Activated naive CD4-positive, alpha-beta T cell (primary cell): ENCODE results near the gene SPINK2.
A peak's percentile ranks its signal among the peaks of the same experiment; 100 is the strongest.

ENCODE experiments used
- DNase-seq, 4 experiments: peaks; one replicate each; lab custom pipeline; 2025; lab: John Stamatoyannopoulos, UW

The SPINK2 gene

DNA sequence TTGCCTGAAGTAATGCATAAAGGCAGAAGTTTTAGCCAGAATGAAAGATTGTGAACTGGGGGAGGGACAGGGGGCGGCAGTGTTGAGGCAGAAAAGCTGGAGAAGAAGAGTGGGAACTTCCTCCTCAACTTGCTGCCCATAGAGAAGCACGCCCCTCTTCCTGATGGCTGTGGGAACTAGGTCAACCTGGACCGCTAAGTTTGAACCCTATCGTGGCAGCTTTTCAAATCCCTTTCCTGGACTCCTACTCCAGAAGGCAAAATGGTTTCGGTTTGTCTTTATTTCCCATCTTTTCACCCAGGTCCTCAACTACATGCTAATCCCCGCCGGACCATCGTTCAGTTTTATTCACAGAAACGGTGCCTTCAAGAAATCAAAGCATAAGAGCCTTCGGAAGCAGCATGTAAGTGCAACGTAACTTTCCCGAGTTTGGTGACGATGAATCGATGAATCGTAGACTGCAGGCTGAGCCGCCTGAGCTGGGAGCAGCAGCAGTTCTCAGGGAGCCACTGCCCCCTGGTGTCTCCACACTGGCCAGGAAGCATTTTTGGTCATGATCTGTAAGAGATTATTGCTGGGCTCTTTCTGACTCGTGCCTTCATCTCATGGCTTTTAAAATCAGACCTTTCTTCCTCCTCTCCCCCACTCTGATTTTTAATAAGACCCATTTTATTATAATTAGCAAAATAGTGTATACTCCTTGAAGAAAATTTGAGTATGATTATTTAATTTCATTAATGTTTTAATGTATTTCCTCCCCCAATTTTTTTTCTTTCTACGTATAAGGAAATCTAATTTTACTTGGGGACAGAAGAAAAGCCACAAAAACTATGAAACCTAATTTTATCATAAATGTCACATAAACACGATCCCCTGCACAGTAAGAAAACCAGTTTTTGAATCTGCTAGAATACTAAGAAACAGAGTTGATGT, 21.4 kb downstream of the SPINK2 start:
- DNase-seq: peak; percentile 32 to 73 (median 51)

DNA sequence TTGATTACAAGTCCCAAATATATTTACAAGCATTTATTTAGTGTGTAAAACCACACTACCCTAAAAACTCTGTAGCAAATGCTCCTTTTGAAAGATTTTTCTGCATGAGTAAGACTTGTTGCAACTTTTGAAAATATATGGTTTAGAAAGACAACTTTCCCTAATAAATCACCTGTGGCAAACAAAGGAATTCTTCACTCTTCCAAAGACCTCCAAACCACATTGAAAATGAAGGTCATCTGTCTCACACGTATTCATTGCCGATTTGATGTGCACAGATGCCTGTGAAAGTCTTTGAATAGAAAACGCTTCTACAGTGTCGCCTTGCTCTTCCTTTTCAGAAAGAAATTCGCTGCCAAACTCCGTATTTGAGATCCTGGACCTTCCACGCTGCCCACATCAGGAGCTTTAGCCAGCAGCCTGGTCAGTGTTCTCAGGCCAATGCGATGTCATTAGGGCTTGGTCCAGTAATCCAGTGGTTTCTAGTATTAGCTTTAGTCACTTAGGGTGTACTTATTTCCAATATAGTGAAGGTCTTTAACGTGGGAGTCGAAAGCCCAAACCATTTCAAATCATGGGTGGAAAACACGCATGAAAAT, 22.2 kb downstream of the SPINK2 start:
- no peak for DNase-seq

DNA sequence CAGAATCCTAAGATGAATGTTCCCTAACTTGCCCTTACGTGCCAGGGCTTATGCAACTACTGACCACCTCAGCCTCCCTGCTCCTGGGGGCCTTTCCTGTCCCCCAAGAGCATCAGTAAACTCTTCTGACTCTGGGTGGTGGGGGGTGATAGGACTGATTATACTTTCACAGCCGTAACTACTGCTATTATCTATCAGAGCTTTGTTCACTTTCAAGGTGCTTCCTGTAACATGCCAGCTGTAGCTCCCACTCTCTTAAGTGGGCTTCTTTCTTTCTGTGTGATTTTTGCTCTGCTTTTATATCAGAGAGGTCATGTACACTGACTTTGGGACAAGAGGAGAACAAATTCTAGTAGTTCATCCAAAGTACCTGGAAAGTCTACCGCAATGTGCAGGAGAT, 25.3 kb downstream of the SPINK2 start:
- no peak for DNase-seq

DNA sequence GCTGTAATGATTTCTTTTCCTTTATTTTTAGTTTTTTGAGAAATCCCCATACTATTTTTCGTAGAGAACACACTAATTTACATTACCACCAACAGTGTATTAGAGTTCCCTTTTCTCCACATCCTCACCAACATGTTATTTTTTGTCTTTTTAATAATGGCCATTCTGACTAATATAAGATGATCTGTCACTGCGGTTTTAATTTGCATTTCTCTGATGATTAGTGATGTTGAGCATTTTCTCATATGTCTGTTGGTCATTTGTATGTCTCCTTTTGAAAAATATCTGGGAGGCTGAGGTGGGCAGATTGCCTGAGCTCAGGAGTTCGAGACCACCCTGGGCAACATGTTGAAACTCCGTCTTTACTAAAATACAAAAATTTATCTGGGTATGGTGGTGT, 30.2 kb downstream of the SPINK2 start:
- DNase-seq: no peak

DNA sequence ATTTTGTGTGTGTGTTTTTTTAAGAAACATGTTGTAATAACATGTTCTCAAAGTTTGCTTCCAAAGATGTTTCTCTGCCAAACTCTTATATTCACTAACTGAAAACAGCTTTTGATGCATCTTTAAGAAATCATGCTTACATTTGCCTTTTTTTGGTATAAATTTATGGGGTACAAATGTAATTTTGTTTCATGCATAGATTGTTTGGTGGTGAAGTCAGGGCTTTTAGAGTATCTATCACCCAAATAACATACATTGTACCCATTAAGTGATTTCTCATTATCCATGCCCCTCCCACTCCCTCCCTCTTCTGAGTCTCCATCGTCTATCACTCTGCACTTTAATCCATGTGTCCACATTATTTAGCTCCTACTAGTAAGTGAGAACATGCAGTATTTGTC, 30.8 kb downstream of the SPINK2 start:
- no peak for DNase-seq

DNA sequence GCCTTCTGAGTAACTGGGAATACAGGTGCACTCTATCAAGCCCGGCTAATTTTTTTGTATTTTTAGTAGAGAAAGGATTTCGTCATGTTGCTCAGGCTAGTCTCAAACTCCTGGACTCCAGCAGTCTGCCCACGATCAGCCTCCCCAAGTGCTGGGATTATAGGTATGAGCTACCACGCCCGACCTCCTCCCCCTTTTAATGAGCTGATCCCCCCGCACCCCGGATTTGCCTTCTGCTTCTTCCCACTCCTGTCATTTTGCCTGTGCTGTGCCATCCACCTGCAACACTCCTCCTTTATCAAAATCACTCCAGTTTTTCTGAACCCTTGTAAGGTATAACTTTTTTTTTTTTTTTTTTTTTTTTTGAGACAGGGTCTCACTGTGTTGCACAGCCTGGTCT, 33.4 kb downstream of the SPINK2 start:
- DNase-seq: no peak

DNA sequence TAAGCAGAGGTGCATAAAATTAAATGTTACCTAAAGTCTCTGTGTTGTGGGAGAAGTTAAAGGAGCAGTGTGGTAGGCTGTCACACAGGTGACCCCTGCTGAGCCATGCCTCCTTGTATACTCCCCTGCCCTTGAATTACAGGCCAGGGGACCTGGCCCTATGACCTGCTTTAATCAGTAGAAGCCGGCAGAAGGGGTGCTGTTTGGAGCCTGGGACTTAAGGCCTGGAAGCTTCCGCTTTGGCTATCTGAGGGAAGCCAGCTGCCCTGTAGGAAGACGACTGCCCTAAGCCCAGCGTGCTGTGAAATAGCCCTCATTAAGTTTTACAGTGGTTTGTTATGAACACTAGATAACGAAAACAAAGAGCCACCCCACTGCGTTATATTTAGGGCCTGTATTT, 34.1 kb downstream of the SPINK2 start:
- no peak for DNase-seq

DNA sequence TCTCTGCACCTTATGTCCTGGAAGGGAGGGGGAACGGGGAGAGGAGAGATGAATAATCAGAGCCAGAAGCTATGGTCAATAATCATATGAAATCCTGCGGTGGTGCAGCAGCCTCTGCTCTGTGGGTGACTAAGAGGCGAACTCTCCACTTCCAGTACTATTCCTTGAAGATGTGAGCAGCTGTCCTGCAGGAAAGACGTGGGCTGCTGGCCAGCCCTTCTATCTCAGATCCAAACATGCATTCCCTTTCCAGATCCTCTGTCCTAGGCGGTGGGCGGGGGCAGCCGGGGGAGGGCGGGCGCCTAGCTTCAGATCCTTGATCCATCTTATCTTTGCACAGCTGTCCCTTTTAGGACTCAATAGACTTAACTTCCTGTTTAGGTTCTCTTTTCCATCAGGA, 34.5 kb downstream of the SPINK2 start:
- DNase-seq: no peak

DNA sequence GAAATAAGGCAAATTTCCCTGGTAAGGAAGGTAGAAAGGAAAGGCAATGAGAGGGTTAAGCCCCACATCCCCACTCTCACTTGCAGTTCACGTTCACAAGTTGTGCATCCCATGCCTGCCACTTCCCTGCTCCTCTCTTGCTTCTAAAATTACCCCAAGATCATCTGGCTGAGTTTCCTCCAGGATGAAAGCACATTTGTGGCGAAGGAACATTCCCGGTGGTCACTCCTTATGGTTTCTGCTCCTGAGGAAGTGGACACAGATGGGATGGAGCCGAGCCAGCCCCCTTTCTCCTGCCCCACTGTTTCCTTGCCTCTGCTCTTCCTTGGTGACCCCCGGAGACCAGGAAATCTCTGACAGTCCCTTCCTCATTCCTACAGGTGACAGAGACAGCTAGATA, 37.5 kb downstream of the SPINK2 start:
- no peak for DNase-seq

DNA sequence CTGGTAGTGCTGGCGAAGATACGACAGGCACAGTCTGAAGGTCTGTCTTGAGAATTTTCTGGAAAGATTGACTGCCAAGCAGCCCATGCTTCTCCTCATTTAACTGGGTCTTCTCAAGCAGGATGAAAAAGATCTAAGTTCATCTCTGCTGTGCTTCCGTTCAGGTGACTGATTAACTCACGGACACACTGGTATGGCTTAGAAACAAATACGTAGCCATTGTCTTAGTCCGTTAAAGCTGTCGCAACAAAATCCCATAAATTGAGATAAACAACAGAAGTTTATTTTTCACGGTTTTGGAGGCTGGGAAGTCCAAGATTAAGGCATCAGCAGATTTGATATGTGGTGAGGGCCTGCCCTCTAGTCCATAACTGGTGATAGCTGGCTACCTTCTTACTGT, 39.5 kb downstream of the SPINK2 start:
- no peak for DNase-seq

DNA sequence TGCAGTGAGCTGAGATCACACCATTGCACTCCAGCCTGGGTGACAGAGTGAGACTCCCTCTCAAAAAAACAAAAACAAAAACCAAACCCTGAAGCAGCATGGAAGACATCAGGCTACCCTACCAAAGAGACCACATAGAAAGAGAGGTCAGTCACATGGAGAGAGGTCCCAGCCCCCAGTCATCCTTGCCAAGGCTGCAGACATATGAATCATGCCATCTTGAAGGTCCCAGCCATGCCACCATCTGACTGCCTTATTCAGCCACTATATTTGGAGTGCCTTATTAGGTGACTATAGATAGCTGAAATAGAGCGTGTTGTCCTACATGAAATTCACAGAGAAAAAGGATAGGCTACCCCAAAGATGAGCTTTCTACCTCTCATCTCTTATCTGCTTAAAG, 48.2 kb downstream of the SPINK2 start:
- no peak for DNase-seq

DNA sequence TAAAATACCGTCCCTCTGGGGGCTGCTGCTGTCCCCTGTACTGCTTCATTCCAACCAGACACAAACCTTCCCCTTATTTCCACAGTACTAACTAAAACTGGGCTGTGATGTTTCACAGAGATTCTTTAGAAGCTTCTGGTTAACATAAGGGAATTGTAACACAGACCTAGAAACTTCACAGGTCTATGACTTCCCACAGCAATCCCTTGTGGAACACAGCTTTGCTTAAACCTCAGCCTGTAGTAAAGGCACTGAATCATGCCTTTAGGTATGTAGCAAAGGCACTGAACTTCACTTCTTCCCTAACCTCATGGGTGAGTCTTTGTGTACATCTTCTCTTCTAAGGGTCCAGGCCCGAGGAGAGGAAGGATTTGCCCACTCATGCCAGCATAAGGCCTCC, 49.4 kb downstream of the SPINK2 start:
- no peak for DNase-seq

DNA sequence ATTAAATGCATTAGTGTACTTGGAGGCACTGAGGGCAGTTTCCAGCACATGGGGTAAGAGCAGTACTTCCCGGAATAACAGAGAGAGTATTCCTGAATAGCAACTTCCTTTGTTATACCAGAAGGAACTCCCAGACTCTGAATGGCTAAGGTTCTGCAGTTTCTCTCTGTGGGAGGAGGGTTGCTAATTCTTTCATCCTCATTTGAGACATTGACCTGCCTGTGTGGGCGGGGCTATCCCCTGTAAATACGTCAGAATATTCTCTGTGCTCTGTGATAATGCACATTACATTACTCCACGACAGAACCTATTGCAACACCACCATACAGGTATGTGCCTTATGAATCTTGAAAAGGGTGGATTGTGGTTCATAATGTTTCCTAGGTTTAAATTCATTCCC, 52.7 kb downstream of the SPINK2 start:
- no peak for DNase-seq

DNA sequence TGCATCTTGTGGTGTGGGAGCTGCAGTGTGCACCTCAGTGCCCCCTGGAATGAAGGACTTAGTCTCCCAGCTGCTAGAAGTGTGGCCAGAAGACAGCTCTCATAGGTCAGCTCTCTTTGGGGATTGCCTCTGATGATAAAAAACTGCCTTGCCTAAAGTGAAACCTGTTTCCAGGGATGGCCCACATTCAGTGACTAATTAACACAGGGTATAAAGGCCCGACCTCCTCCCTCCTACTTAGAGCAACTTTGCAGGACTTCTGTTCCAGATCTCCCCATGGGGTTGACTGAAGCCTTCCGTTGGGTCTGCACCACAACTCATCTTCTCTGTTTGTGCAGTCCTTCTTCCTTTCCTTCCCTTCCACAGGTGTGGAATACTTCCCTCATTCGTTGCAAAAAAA, 53.2 kb downstream of the SPINK2 start:
- DNase-seq: no peak

DNA sequence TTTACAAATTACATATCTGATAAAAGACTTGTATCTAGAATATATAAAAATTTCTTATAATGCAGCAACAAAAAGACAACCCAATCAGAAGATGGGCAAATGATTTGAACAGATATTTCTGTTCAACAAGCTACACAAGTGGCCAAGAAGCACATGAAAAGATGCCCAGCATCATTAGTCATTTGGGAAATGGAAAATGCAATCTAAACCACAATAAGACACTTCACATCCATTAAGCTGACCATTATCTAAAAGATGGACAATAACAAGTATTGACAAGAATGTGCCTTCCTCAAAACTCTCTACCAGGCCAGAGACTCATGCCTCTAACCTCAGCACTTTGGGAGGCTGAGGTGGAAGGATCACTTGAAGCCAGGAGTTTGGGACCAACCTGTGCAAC, 53.9 kb downstream of the SPINK2 start:
- no peak for DNase-seq

DNA sequence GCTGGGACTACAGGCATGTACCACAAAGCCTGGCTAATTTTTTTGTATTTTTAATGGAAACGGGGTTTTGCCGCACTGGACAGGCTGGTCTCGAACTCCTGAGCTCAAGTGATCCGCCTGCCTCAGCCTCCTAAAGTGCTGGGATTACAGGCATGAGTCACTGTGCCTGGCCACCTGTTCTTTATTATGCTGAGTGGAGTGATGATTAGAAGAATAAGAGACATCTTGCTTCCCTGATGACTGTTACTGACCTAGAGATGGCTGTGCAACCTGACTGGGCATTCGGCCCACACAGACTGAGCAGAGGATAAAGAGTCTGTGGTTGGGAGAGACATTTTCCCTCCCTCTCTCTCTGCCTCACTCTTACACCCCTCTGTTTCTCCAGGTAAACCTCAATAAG, 56.7 kb downstream of the SPINK2 start:
- DNase-seq: no peak

DNA sequence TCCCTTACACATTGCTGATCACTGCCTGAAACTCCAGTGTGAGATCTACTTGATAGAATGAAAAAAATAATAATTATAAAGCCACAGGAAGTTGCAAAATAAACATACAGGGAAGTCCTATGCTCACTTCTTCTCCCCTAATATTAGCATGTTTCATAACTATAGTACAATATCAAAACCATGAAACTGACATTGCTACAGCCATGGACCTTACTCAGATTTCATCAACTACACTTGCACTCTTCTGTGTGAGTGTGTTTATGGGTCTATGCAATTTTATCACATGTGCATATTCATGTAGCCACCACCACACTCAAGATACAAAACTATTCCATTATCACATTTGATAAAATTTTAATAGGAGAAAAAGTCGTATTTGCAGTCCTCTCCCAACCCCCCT, 57.3 kb downstream of the SPINK2 start:
- no peak for DNase-seq

DNA sequence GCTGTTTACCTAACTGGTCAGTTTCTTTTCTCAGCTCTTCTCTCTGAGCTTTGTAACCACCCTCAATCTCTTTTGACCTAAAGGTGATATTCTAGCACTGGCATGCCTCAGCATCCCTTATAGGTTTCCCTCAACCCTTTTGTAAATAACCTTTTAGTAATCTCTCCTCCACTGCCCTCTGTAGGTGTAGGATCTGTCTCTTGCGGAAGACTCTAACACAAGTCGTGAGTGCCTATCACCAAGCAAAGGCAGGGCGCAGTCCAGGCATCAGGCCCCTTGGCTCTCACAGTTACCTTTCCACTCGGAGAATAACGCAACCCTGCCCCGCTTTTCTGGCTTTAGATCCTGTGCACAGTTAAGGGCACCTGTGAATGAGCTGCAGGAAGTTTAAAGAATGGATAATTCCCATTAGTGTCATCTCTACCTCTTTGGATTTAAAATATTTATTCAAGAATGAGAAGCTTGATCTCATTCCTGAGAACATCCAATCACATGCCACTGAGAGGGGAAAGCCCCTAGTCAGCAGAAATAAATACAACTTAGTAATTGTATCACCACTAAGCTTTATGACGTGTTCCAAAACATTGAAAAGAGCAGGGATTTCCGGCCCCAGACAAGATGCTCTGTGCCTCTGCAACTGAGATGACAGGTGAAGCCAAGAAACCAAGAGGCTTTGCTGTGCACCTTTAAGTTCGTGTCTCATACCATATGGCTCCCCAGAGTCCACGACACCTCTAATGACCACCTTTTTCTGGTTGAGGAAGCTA, 58.8 kb downstream of the SPINK2 start:
- DNase-seq: no peak

DNA sequence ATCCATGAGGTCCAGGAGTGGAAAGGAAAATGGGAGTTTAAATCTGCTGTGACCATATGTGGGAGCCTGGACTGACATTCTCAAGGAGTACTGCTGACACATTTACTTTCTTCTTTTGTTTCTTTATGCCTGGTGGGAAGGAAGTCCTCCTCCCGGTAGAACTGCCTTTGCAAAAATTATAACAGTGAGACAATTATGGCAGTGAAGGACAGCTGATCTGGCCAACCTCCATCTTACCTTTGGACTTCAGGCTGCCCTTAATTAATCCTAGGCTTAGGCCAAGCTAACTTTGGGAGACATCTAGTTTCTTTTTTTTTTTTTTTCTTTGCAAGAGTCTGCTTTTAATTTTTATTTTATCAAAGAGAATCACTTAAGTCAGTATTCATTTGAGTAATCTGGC, 61.3 kb downstream of the SPINK2 start:
- no peak for DNase-seq
